HG03469 (cell line): Measurements from ENCODE around the gene SHLD1.
"Not testable (repeated sequence)": the region's sequence is repeated elsewhere in the genome, so short reads cannot be mapped to it uniquely, and the experiment has no call there.

Experiments used
- ATAC-seq: cut with Tn5 transposase; IDR thresholded peaks from one replicate; pipeline ENCODE4 v1.9.1; 2021; ENCODE audit warnings: mild to moderate bottlenecking, moderate library complexity, moderate number of reproducible peaks; ENCODE audit not compliant: unreplicated experiment

Gene SHLD1

DNA sequence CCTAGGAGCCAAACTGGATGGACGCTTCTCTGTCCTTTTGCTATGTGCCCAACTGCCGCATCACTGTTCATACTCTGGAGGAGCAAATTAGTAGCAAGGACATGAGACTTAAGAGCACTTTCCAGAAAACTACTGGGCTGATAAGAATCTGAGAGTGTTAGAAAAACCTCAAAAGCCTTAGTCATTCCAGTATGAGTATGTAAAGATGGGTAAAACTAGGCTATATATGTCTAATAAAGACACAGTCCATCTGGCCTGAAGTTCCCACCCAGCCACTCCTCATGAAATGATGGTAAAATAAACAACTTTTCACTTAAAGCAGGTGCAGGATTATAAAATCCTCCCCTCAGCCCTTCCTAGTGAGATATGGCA is 30.6 kb downstream of the SHLD1 start:
- peak; percentile 38 for ATAC-seq

DNA sequence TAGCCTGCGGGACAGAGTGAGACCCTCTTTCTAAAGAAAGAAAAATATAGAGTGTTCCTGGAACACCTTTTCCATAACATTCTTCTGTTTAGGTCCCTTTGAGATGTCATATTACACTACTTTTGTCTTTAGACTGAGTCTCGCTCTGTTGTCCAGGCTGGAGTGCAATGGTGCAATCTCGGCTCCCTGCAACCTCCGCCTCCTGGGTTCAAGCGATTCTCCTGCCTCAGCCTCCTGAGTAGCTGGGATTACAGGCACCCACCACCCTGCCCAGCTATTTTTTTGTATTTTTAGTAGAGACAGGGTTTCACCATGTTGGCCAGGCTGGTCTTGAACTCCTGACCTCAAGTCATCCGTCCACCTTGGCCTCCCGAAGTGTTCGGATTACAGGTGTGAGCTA is 31.2 kb downstream of the SHLD1 start:
- not testable (repeated sequence) for ATAC-seq

DNA sequence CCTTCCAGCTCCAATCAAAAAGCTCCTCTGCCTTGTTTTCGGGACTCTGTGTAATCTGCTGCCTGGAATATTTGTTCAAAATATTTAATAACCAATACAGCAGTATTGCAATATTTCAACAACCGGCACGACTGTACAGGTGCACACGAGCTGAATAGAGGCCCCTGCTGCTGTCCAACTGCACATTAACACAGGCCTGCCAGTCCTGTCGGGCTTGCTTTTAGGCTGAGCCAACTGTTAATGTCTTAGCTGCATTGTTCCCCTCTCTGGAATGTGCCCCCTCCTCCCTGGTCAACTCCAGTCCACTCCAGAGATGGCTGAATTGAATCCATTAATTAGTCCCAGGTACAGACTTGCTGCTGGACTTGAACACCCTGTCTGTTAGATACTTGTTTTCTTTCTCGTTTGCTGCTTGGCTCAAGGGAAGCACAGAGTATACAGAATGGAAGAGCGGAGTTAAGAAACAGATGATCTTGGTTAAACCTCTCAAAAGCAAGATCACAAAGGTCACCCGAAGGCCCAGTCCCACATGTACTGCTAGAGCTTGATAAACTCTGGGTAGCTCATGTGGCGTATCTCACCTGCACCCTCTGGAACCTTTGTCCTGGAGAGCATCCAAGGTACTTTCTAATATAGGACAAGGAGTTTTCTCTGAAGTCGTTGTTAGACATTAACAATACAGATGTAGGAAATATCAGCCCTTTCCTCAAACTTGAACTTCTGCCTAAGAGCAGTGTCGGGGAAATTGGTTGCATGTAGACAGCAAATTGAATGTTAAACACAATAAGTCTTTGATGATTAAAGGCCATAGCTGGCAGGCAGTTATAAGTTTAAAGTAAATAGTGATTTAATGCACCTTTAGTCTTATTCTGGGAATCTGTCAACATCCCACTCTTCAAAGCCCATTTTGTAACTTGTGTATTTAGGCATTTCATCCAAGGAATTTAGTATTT is 31.9 kb downstream of the SHLD1 start:
- no peak for ATAC-seq

DNA sequence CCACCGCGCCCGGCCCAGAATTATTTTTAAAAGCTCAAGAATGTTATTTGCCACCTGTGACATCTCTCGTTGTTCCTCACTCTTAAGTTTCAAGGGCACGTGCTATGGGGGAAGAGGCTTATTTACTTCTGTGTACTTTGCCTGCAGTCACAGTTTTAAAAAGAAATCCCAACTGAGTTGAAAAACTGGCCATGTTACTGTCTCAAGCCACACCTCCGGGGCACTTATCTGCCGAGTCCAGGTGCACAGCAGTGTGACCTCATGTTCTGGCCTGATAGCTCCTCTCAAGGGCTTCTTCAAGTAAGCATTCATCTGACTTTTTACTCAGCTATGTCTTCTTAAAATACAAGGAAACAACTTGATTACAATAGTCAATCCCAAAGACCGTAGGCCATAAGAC is 34.5 kb downstream of the SHLD1 start:
- no peak for ATAC-seq

DNA sequence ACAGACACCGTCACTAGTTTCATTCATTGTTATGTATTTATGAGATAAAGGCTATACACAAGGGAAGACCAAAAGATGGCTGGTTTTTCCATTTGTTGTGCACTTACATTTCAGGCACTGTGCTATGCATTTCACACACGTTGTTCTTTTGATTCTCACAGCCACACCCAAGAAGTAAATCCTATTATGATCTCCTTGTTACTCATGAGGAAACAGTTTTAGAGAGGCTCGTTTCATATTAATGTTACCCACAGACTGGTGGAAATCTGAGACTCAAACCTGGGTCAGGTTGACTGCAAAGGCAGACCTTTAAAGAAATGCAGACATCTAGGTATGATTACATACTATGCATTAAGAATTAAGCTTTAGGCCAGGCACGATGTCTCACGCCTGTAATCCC is 34.9 kb downstream of the SHLD1 start:
- no peak for ATAC-seq

DNA sequence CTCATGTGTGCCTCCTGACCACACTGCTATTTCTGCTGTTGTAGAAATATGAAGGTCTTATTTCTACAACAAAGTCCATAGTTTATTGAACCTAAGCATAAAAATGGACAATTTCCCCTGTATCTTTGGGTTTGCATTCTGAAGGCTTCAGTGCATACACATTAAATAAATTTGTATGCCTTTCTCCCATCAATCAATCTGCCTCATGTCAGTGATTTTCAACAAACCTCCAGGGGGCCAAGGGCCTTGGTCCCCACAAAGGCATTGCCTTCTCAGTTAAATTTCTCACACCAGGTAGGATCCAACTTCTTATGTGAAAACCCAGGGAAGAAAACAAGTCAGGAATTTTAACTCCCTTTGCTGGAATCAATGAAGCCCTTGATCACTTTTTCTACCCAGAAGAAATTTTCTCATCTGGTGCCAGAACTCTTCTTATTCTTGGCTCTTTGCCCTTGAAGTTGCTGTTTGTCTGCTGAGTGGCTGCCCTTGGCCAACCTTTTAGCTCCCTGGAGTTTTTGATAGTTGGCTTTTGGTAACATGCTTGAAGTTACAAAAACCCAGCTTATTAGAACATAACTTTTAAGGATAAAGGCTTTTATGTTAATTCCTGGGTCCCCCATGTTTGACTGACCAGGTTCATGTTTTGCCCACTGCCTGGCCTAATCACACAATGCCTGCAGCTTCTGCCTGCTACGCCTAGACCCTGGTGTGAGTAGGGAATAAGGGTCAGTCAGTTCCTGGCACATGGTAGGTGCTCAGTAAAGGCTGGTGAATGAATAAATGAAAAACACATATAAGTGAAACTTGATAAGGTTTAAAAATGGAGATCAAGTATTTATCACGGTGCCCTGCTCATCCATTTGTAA is 37.0 kb downstream of the SHLD1 start:
- no peak for ATAC-seq

DNA sequence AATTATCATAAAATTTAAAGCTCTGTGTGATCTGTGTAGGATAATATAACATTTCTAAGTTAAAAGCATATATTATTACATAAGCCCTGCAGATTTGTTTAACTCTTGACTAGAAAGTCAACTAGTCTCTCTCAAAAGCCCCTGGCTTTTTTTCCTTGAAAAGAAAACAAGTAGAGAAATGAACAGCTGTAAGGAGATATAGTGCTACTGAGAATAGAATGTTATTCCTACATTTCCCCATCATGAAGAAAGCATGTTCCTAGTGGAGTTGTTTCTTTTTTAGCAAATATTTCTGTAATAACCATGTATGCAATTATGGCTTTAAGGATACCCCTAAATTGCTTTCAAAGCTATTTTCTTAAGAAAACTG is 37.6 kb downstream of the SHLD1 start:
- no peak for ATAC-seq

DNA sequence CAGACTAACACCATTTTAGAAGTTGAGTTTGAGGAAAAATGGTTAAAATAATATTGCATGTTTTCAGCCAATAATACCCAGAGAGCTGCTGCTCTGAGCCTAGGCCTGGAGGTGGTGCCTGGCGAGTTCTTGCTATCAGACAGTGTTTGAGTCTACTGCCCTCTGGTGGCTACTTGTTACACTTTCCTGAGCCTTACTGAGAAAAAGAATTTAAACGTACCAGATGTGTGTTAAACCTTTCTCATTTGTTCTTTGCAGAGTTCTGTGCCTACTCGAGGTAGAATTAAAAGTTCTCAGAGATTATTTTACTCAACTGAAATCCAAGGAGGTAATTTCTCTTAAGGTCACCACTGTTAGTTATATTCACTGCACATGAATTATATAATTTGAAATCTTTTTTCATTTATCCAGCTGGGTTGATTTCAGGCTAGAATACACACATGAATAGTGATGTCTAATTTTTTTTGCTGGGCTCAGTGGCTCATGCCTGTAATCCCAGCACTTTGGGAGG is 38.2 kb downstream of the SHLD1 start:
- ATAC-seq: peak; percentile 69

DNA sequence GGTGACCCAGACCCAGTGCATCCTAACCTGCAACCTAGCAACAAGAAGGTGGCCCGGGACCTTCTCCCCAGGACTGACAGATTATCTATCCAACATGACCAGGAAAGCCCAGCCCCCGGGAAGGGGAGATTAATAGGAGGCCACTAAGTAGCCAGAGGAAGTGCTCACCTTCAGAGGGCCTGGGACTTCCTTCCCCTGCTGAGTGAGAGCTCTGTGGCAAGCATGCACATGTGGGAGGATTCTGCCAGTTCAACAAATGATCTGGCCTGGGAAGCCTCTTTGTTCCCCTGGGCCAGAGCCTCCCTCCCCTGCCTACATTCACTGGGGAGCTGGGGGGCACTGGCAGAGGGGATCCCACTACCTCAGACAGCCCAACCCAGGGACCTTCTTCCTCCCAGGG is 39.6 kb downstream of the SHLD1 start:
- ATAC-seq: no peak

DNA sequence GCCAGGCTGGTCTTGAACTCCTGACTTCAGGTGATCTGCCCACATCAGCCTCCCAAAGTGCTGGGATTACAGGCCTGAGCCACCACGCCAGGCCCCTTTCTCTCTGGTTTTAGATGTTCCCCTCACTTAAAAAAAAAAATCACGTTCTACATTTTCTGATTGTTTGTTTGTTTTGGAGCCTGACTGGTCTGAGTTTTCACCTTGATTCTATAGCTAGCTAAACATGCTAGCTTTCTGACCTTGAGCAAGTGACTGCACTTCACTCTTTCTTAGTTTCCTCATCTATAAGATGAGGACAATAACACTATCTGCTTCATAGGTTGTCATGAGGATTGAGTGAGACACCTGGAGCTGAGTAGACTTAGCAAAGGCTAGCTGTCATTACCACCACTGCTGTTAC is 43.7 kb downstream of the SHLD1 start:
- ATAC-seq: no peak

DNA sequence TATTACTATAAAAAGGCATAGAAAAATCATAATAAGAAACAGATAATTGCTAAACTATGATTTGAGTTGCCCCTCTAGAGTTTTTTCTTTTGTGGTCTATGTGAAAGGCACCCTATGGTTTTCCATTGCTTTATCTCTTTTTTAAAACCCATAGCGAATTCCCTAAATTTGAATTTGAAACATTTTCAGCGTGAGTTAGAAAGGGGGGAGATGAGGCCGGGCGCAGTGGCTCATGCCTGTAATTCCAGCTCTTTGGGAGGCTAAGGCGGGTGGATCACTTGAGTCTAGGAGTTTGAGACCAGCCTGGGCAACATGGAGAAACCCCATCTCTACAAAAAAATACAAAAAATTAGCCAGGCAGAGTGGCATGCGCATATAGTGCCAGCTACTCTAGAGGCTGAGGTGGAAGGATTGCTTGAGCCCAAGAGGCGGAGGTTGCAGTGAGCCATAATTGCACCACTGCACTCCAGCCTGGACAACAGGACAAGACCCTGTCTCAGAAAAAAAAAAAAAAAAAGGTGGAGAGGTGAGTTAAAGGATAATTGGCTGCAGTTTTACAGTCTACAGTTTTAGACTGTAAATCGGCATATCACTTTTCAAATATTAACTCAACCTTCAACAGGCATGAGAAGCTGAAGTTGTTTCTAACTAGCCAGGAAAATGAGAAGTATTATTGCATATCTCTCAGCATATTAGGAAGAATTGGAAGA is 46.3 kb downstream of the SHLD1 start:
- ATAC-seq: no peak

DNA sequence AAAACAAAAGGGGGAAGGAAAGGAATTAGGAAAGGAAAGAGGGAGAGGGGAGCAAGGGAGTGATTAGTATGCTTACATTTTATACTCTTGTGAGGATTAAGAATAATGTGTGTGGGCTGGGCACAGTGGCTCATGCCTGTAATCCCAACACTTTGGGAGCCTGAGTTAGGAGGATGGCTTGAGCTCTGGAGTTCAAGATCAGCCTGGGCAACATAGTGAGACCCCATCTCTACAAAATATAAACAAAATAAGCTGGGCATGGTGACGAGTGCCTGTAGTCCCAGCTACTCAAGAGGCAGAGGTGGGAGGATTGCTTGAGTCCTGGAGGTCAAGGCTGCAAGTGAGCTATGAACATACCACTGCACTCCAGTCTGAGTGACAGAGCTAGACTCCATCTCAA is 47.0 kb downstream of the SHLD1 start:
- no peak for ATAC-seq

DNA sequence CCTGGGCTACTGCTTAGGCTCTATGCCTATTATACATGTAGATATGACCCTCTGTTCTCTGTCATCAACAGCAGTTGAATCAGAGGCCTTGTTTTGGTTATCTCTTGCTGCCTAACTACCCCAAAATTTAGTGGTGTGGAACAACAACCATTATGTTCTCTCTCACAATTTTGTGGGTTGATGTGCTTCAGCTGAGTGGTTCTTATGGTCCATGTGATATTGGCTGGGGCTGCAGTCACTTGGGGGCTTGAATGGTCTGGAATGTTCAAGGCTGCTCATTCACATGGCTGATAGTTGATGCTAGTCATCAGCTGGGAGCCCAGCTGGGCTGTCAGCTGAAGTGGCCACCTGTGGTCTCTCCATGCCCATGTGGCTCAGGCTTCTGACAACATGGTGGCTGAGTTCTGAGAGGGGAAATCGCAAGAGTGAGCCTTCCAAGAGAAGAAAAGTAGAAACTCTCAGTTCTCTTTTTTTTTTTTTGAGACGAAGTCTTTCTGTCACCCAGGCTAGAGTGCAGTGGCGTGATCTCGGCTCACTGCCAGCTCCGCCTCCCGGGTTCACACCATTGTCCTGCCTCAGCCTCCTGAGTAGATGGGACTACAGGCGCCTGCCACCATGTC is 47.8 kb downstream of the SHLD1 start:
- peak; percentile 58 for ATAC-seq

DNA sequence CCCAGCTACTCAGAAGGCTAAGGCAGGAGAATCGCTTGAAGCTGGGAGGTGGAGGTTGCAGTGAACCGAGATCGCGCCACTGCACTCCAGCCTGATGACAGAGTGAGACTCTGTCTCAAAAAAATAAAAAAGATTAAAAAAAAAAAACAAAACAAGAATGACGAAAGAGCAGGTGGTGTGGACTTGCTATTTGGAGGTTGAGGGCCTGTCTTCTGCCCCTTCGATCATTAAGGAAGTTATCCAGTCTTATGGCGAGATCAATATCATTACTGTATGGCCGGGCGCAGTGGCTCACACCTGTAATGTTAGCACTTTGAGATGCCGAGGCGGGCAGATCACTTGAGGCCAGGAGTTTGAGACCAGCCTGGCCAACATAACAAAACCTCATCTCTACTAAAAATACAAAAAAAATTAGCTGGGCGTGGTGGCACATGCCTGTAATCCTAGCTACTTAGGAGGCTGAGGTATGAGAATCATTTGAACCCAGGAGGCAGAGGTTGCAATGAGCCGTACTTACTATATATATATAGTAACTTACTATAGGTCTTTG is 53.6 kb downstream of the SHLD1 start:
- ATAC-seq: not testable (repeated sequence)

DNA sequence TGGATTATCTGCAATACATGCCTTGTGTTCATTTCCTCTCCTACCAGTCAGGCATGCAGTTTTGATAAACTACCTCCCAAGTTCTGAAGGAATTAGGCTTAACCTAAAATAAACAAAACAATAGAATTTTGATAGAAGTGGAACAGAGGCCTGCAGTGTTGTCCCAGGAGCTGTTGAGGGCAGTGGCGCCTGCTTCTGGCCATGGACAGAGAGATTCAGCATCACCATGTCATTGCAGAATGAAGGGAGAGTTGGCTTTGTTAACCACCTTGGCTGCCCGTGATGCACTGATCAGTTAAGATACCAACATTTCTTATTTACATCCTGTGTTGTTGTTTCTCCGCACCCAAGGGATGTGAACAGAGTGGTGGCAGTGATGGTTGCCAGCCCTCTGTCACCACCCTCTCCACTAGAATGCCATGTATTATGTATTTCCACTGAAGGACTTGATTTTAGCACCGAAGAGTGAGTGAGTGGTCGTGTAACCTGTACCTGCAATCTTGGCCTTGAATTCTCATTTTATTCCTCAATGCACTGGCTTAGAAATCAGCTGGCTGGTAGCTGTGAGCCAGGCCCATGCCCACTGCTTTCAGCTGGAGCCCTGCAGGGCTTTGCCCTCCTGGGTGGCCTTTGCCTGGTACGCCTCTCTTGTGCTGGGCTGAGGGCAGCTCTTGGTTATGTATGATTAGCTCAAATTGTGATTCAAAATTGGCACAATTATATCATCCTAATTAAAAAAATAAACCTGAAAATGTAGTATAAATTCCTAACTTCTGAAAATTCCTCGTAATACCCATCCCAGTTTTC is 56.5 kb downstream of the SHLD1 start:
- no peak for ATAC-seq

DNA sequence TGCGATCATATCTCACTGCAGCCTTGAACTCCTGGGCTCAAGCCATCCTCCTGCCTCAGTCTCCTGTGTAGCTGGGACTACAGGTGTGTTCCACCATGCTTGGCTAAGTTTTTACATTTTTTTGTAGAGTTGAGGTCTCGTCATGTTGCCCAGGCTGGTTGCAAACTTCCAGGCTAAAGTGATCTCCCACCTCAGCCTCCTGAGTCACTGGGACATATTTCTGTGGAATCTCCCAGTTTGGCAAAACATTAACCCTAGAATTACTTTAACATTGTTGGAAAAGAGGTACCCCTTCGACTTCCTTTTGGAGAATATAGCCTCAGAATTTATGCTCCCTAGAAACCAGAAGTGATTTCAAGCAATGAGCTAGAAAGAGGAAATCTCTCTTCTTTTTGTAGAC is 57.2 kb downstream of the SHLD1 start:
- no peak for ATAC-seq

DNA sequence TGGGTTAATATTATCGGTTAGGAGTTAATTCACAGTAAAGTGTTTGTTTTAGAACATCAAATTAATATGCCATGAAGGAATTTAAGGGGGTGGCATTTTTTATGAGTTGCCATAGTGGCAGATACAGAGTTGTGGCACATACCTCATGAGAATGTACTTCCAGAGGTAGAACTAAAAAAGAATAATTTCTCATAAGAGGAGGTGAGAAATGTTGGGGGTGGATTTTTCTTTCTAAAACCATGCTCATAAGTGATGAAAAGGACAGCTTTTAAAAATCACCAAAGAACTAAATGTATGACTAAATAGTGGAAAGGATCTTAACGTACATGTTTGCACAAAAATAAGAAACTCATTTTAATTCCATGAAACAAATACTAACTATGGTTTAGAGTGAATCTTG is 58.7 kb downstream of the SHLD1 start:
- ATAC-seq: no peak

DNA sequence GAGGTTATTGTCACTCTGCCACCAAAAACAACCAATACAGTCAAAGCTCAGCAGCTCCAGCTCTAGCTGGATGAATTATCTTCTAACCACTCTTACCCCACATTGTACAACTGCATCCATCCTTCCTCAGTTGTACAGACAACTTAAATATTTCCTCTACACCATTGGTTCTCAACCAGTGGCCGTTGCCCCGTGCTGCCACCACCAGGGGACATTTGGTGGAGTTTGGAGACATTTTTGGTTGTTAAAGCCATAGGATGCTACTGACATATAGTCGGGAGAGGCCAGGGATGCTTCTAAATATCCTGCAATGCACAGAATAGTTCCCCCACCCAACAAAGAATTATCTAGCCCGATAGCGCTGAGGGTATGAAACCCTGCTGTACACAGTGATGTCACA is 59.3 kb downstream of the SHLD1 start:
- no peak for ATAC-seq

DNA sequence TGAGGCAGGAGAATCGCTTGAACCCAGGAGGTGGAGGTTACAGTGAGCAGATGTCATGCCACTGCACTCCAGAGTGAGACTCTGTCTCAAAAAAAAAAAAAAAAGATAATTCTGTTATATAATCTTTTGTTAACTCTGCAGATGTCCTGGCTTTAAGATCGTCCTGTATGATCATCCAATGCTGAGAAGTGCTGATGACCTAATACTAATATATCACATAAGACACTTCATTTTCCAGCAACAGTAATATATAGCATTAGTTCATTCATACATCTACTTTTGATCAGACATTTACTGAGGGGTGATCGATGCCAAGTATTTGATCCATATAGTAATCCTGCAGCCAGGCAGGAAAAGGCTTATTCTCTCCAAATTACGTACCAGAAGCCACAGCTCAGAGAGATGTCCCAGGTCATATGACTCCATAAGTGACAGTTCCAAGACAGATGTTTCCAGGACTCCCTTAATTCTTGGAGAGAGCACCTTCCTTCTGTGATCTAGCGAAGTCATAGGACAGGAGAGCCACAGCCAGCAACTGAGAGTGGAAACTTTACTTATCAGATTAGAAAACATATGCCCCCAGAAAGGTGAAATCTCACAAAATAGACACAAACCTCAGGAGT is 60.7 kb downstream of the SHLD1 start:
- no peak for ATAC-seq
